Measurements from ENCODE around the gene NSDHL.

Gene NSDHL

DNA sequence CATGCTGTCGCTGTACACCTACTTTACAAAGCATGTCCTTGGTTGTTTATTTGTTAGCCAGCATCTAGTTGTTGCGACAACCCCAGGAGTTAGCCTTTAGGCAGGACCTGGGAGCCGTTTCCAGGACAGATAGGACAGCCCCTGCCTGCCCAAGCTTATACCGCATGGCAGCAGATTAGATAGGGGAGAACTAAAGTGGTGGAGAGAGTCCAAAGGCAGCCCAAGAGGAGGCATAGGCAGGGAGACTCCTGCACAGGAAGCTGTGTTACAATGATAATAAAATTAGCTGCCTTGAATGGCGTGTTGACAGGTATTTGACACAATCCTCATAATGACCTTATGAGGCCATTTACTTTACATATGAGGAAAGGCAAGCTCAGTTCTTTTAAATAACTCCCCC is 13.0 kb downstream of the NSDHL start:
- DNase-seq (ENCODE audit: low read depth in 1 of 2, low spot score in 1 of 2) = no peak

DNA sequence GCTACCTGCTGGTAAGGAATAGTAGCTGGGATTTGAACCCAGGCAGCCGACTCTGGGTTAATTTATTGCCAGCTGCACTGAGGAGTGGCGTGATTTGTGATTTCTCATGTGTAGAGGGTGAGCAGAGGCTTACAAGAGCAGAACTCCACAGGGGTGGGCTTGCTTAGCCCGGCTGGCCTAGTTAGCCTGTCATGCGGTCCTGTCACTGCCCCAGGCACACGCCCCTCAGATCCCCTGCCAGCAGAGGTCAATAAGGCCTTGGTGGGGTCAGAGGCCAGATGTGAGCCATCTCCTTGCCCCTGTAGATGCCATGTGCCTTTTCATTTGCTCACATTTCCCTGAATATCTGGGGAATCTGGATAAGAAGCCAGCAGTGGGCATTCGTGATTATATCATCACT is 13.4 kb downstream of the NSDHL start:
- no peak for DNase-seq (ENCODE audit: low read depth in 1 of 2, low spot score in 1 of 2)

DNA sequence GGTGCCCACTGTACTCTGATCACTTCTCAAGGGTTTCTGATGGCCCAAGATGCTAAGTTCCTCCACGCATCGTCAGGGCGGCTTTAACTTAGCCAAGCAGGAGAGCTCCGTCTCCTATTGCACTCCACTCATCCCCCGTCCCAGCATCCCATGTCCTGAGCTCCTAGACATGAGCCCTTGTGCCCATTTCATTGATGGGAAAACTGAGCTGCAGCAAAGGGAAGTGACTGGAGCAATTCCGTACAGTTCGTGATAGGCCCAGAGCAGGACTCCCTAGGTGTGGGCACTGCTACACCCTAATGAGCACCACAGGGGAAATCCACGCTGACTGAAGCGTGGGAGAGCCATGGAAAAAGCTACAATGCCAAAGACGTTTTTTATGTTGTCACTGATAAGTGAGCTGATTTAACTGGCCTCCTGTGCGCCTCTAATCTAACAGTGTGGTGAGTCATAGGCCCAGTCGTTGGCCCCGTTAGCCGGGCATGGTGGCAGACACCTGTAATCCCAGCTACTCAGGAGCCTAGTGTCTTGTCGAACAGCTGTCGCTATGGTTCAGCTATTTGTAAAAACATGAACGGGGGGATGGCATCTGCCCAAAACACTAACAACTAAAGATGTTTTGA is 14.9 kb downstream of the NSDHL start:
- no peak for DNase-seq (ENCODE audit: low read depth in 1 of 2, low spot score in 1 of 2)

DNA sequence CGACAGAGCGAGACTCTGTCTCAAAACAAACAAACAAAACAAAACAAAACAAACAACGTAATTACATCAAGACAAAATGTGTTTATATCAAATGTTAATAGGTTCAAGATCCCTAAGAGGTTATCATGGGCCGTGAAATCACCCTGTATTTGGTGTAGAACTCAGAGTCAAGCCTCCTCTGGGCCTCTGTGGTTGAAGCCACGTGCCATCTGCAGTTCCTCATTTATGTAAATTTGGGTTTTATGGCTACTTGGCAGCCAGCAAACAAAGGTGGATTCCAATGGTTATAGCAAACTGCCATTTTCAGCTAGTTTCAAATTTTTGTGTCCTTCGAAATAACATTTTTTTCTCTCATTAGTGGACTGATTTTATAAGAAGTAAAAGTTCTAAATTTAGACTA is 16.4 kb downstream of the NSDHL start:
- no peak for DNase-seq (ENCODE audit: low read depth in 1 of 2, low spot score in 1 of 2)

DNA sequence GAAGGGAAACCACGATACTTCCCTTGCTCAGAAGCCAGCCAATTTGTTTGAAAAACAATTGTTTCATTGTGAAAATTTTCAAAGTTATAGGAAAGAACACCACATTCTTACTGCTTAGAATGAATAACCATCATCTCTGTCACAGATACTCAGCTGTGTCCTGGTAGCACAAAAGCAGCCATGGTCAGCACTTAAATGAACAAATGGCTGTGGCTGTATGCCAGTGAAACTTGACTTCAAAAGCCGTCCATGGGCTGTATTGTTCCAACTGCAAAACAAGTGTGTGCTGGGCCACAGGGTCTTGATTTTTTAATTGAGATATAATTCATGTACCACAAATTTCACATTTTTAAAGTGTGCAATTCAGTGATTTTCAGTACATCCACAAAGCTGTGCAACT is 19.6 kb downstream of the NSDHL start:
- no peak for DNase-seq (ENCODE audit: low read depth in 1 of 2, low spot score in 1 of 2)

DNA sequence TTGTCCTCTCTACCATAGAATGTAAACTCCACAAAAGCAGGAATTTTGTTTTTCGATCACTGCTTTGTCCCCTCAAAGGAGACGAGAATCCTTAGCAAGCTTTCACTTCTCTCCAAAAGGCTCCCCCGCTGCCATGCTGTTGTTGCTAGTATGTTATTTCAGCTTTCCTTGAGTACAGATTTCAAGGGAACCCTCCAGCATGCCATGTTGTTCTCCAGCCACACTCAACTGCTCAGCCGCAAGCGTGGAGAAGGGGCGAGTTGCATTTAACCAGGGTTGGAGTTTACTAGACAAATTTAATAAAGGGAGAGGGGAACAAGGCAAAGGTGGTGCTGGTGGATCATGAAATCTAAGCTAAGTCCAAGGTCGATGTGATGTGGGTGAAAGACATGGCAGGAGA is 23.1 kb downstream of the NSDHL start:
- no peak for DNase-seq (ENCODE audit: low read depth in 1 of 2, low spot score in 1 of 2)

DNA sequence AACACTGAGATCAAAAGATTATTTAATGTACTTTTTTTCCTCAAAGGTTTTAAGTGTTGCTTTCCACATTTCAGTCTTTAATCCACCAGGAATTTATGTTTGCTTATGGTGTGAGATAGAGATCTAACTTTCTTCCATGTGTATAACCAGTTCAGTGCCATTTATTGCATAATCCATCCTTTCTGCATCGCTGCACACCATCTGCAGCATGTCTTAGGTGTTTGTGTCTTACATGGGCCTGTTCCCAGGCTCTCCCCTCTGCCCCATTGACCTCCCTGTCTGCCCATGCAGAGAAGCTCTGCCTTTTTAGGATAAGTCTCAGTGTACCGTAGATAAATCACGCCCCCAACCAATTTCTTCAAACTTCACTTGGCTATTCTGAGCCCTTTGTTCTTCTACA is 30.3 kb downstream of the NSDHL start:
- DNase-seq (ENCODE audit: low read depth in 1 of 2, low spot score in 1 of 2) = no peak

DNA sequence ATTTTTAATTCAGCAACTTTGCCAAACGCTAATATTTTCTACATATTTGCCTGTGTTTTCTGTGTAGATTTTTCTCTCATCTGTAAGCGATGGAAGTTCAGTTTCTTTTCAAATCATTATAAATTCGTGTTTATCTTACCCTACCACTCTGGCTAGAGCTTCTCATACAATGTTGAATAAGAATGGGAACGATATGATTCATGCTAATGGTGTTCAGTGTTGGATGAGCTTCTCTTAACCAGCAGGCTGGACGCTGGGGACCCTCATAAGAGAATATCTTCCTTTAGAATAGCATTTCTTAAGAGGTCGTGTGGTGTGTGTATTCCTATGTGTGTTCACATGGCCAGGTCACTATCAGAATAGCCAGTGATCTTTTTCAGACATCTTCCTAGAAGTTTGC is 31.0 kb downstream of the NSDHL start:
- DNase-seq (ENCODE audit: low read depth in 1 of 2, low spot score in 1 of 2) = no peak

DNA sequence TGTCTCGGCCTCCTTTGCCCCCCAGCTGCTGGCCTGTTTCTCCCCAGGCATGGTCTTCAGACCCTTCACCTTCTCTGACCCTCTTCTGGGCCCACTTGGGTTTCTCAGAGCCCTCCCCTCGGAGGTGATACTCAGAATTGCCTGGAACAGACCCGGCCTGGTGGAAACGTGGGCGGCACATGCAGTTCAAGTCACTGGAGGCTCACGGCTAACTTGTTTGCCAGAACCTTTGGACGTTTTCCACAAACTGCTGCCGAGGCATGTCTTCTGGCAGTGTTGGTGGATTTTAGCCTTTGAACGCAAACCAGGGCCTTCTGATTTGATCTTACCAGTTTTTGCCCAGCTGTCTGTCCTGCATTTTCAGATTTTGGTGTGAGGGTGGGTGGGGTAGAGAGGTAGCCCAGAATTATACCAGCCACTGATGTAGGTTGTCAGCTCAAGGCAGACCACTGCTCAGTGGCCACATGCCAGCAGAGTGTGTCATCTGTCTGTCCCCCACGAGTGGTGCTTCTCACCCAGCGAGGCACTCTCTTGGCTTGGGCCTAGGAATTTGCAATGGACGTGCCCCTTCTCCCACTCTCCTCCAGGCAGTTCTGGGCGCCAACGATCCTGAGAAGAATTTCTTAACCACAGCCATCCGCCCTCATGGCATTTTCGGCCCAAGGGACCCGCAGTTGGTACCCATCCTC is 34.5 kb downstream of the NSDHL start:
- DNase-seq (ENCODE audit: low read depth in 1 of 2, low spot score in 1 of 2) = no peak

DNA sequence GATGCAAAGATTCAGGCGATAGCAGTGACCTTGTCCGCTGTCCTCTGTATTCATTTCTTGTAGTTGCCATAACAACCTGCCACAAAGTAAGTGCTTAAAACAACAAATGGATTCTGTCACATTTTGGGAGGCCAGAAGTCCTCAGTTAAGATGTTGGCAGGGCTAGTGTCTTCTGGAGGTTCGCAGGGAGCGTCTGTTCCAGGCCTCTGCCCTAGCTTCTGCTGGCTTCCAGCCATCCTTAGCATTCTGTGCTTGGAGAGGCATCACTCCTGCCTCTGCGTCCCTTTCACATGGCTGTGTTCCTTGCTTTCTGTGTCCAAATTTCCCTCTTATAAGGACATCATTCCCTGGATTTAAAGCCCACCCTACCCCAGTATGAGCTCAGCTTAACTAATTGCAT is 35.5 kb downstream of the NSDHL start:
- no peak for DNase-seq (ENCODE audit: low read depth in 1 of 2, low spot score in 1 of 2)

DNA sequence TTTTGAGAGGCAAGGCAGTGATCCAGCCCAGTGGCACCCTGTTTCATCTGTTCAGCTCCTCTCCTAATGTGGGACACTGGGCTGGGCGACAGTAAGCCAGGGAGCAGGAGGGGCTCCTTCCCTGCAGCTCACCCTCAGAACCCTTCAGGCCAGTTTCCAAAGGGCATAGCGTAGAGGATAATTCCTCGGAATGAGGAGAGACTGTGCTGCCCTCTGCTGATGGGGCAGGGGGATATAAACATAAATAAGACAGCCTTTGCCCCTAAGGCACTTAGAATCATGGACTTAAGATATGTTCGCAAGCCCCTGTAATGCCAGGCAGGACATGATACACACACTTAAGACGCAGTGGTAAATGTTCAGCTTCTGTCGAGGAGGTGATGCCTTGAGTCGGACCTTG is 39.1 kb downstream of the NSDHL start:
- DNase-seq (ENCODE audit: low read depth in 1 of 2, low spot score in 1 of 2) = no peak

DNA sequence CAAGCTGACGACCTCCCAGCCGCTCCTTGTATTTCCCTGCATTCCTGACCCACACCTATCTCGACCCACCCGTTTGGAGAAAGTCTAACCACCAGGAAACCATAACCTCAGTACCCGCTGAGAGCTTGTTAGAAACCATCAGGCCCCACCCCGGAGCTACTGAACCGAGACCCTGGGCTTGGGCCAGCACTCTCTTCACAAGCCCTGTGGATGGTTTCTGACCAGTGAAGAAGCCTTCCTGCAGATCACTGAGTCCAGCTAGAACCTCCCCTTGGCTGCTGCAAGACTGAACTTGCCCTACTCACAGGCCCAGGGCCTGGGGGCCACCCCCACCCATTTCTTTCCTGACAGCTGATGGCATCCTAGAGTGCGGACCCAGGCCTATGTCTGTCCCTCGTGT is 40.4 kb downstream of the NSDHL start:
- DNase-seq (ENCODE audit: low read depth in 1 of 2, low spot score in 1 of 2) = no peak

DNA sequence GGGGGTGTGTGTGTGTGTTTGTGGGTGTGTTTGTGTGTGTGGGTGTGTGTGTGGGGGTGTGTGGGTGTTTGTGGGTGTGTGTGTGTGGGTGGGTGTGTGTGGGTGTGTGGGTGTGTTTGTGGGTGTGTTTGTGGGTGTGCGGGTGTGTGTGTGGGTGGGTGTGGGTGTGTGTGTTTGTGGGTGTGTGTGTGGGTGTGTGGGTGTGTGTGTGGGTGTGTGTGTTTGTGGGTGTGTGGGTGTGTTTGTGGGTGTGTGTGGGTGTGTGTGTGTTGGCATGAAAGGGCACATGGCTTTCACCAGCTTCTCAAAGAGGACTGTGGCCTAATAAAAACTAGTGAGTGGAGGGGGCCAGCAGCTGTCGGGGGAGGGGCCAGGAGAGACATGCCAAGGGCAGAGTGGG is 41.7 kb downstream of the NSDHL start:
- no peak for DNase-seq (ENCODE audit: low read depth in 1 of 2, low spot score in 1 of 2)

DNA sequence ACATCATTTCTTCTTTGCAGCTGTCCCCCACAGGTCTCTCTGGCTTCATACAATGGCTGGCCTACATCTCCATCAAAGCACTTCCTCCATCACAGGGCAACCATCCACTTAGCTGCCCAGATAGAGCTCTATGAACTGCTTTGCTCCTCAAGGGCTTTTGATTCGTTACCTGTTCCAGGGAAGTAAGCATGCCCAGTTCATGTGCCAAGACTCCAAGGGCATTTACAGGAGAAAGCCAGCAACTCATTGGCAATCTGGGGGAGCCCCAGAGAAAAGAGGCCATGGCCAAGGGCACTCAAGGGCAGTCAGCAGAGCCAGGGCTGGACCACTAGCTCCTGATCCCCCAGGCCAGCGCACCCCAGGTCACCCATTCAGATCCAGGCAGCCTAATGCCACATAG is 42.5 kb downstream of the NSDHL start:
- no peak for DNase-seq (ENCODE audit: low read depth in 1 of 2, low spot score in 1 of 2)

DNA sequence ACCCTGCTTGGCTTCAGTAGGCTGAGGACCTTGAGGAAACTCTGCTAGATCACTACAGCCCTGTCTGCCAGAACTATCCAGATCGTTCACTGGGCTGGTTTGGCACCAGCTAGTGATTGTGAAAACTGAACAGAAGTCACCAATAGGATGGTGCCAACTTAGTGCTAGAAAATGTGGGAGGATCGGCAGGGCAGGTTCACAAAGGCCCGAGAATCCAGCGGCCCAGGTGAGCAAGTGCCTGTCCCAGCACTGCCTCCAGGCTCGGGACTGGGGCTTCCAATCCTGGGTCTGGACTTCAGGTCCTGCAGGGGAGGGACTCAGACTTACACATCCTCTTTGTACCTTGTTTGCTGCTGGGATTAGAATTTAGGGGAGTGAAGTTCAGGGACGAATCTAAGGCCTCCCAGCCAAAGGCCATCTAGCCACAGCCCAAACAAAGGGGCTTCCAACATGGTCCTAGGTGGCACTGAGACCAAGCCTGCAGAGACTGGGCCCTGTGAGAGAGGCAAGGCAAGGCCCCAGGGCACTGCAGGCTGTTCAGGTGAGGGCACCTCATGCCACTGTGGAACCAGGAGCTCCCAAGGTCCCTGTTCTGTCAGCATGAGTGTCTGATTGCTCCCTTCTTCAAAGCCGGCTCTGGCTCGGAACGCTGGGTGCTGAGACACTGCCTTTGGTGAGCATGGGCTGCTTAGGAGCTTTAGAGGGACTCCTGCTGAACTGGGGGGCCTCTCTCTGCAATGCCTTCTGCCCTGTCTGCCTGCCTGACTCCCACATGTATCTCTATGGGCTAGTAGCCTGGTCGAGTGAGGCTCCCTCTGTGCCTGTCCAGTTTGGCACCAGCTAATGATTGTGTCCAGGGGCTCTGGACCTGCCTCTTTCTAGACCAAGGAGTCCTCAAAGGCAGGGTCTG is 46.3 kb downstream of the NSDHL start:
- DNase-seq (ENCODE audit: low read depth in 1 of 2, low spot score in 1 of 2) = no peak

DNA sequence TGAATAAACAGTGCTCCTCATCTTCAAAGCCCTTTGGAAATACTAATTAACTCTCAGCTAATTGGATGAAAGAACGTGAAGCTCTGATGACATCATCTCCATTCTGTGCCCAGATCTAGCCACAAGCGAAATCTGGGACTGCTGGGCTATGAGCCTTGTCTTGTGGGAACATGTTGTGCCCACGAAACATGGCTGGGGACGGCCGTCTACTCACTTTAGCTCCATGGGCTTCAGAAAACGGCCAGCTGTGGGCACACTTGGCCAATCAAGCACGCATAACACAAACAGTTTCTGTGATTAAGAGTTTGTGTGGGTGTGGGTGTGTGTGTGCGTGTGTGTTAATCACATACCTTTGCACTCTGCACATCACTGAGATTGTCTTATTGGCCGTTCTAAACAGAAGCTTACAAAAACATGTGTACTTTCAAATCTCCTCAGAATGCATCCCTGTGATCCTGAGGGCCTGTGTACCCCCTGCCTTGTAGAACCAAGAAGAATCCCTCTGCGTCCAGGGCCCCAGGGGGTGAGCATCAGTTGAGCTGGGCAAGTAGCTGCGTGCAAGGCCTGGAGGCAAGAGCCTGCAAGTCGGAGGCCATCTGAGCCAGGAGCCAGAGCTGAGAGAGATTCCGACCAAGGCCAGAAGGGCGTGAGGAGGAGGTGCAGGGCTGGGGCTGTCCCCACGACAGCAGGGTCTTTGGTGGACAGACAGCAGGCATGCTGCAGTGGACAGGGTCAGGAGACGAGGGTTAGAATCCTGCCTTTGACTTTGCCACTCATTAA is 48.3 kb downstream of the NSDHL start:
- no peak for DNase-seq (ENCODE audit: low read depth in 1 of 2, low spot score in 1 of 2)

DNA sequence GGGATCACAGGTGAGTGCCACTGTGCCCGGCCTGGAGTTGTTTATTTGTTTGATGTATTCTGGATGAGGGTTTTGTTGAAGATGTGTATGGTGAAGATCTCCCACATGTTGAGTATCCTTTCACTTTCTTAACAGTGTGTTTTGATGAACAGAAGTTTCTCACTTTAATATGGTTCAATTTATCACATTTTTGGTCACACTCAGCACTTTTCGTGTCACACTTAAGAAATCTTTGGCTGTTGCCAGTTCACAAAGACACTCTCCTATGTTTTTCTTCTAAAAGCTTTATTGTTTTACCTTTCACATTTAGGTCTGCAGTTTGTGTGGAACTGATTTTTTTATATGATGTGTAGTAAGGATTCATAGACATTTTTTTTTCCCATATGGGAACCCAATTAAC is 50.4 kb downstream of the NSDHL start:
- DNase-seq (ENCODE audit: low read depth in 1 of 2, low spot score in 1 of 2) = no peak

DNA sequence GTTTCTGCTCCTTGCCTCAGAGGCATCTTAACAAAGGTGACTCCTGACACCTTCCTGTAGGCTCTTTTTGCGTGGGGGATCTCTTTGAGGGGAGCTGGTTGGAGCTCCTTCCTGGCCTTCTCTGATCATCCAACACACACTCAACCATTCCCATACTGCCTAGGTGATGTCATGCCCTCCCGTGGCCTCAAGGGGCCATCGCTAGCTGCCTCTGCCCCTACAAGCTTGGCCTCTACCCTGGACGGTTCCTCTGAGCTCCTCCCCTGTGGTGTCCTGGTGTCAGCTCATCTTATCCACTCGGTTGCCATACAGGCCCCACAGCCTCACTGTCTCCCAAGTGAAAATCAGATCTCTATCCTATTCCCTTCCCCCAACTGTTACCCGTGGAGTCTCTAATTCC is 53.3 kb downstream of the NSDHL start:
- DNase-seq (ENCODE audit: low read depth in 1 of 2, low spot score in 1 of 2) = no peak

DNA sequence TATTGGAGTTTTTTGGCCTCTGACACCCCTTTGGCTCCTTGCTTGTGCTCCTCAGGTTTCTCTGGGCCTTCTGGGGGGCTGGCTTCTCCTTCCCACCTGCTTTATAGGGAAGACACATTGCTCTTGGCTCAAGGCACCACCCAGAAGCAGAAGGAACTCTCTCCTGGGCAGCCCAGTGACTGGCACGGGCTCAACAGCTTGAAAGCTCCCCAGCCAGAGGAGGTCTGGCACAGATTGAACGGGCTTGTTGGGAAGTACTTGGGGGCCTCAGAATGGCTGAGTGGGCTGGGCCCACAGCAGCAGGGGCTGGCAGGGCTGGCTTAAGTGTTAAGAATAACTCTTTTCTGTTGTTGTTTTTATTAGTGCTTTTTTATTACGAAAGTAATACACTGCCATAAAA is 55.9 kb downstream of the NSDHL start:
- DNase-seq (ENCODE audit: low read depth in 1 of 2, low spot score in 1 of 2) = no peak

DNA sequence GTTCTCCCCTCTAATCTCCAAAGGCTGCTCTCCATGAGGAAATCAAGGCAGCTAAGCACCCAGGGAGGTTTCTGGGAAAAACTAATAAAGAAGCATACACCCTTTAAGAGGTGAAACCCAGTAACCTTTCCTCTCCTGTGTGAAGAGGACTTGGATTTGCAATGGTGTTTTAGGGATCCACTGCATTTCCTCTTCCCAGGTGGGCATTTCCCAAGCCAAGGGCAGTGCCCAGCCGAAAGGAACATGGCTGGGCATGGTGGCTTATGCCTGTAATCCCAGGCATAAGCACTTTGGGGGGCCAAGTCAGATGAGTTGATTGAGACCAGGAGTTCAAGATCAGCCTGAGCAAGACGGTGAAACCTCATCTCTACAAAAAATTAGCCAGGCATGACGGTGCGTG is 61.6 kb downstream of the NSDHL start:
- no peak for DNase-seq (ENCODE audit: low read depth in 1 of 2, low spot score in 1 of 2)

Measured in activated CD4-positive, alpha-beta T cell treated with anti-CD3 and anti-CD28 coated beads, Interleukin-2, amount 50 U/mL, for 24 hours (primary cell).